ENCODE data around the gene HDGFL3. TPM values are rescaled to one million over a fixed set of nuclear protein-coding genes. Genes with fewer than 3 reads are reported as not detected.
"Not testable (repeated sequence)": the region's sequence is repeated elsewhere in the genome, so short reads cannot be mapped to it uniquely, and the experiment has no call there.

HDGFL3 gene
- total RNA-seq, 1 donor from 2014 or later, result 49.6 TPM

GRCh38 chr15:83100097-83100646 lies 107.5 kb downstream of the HDGFL3 start:
- no peak for DNase-seq

- no peak for DNase-seq
Observed at GRCh38 chr15:83099290-83099689, 108.3 kb downstream of the HDGFL3 start.

GRCh38 chr15:83098079-83098478 lies 109.5 kb downstream of the HDGFL3 start:
- no peak for DNase-seq

- no peak for DNase-seq
Observed at GRCh38 chr15:83094583-83094982, 113.0 kb downstream of the HDGFL3 start.

GRCh38 chr15:83092309-83092976 lies 115.2 kb downstream of the HDGFL3 start:
- no peak for DNase-seq

GRCh38 chr15:83091965-83092308 lies 115.7 kb downstream of the HDGFL3 start:
- DNase-seq, result not testable (repeated sequence)

GRCh38 chr15:83090465-83090864 lies 117.2 kb downstream of the HDGFL3 start:
- no peak for DNase-seq

GRCh38 chr15:83088876-83089275 lies 118.7 kb downstream of the HDGFL3 start:
- DNase-seq, result no peak

- no peak for DNase-seq
Observed at GRCh38 chr15:83087576-83087975, 120.0 kb downstream of the HDGFL3 start.

GRCh38 chr15:83085864-83086552 lies 121.6 kb downstream of the HDGFL3 start:
- DNase-seq, result not testable (repeated sequence)

GRCh38 chr15:83085461-83085860 lies 122.2 kb downstream of the HDGFL3 start:
- not testable (repeated sequence) for DNase-seq

- DNase-seq, result no peak
Observed at GRCh38 chr15:83082730-83083386, 124.8 kb downstream of the HDGFL3 start.

- DNase-seq, result no peak
Observed at GRCh38 chr15:83081256-83082014, 126.2 kb downstream of the HDGFL3 start.

- no peak for DNase-seq
Observed at GRCh38 chr15:83078712-83079111, 128.9 kb downstream of the HDGFL3 start.

Other genes with a start within 250 kb of the HDGFL3 start
- 31.9 TPM for gene RAMAC, start 221.6 kb downstream of the HDGFL3 start, total RNA-seq
- 16.3 TPM for gene C15orf40, start 196.2 kb downstream of the HDGFL3 start, total RNA-seq
- gene BTBD1, start 140.6 kb downstream of the HDGFL3 start, total RNA-seq, result 228 TPM
- 6.3 TPM for gene TM6SF1, start 100.2 kb downstream of the HDGFL3 start, total RNA-seq
- 2.8 TPM for gene BNC1, start 76.8 kb upstream of the HDGFL3 start, total RNA-seq
- gene SH3GL3, start 239.5 kb upstream of the HDGFL3 start, total RNA-seq, result 7.1 TPM

Data from tongue (tissue), 2 donors.